Loucy (cell line): ENCODE data around the gene POU2F1.

ENCODE experiments used
- H2AFZ ChIP-seq: fragments of 200-600 bp; sonication (generic); 2 replicates; pipeline ENCODE4 v1.6.0; 2016; ENCODE audit warnings: antibody characterized with exemption, mild to moderate bottlenecking, low read length, moderate library complexity
- H3F3A ChIP-seq: fragments of 200-600 bp; 2 replicates; pipeline ENCODE4 v1.6.0; 2016; ENCODE audit warnings: antibody characterized with exemption, low read depth, mild to moderate bottlenecking
- H3K27me3 ChIP-seq: fragments of 200-600 bp; sonication (generic); 2 replicates; pipeline ENCODE4 v1.6.1; 2014; ENCODE audit warnings: low read length, mild to moderate bottlenecking; ENCODE audit not compliant: insufficient read depth, poor library complexity, severe bottlenecking
- H3K36me3 ChIP-seq: fragments of 200-600 bp; sonication (generic); 2 replicates; pipeline ENCODE4 v1.6.1; 2016; ENCODE audit warnings: low read length; ENCODE audit not compliant: insufficient read depth
- H3K4me1 ChIP-seq: fragments of 200-600 bp; sonication (generic); 2 replicates; pipeline ENCODE4 v1.5.1; 2014; ENCODE audit warnings: low read length, mild to moderate bottlenecking; ENCODE audit not compliant: insufficient read depth, poor library complexity, severe bottlenecking
- H3K4me2 ChIP-seq: fragments of 200-600 bp; sonication (generic); 2 replicates; pipeline ENCODE4 v1.6.0; 2014; ENCODE audit warnings: antibody characterized with exemption, low read length, low read depth, mild to moderate bottlenecking; ENCODE audit not compliant: poor library complexity, severe bottlenecking
- H3K4me3 ChIP-seq: fragments of 200-600 bp; sonication (generic); 2 replicates; pipeline ENCODE4 v1.5.1; 2014; ENCODE audit warnings: low read length, mild to moderate bottlenecking, mixed read lengths; ENCODE audit not compliant: poor library complexity, severe bottlenecking
- H3K79me2 ChIP-seq: fragments of 200-600 bp; sonication (generic); 2 replicates; pipeline ENCODE4 v1.6.1; 2014; ENCODE audit warnings: low read length; ENCODE audit not compliant: insufficient read depth
- H3K9ac ChIP-seq: fragments of 200-600 bp; sonication (generic); 2 replicates; pipeline ENCODE4 v1.6.0; 2014; ENCODE audit warnings: mild to moderate bottlenecking, low read depth, low read length, moderate library complexity; ENCODE audit not compliant: poor library complexity, severe bottlenecking
- H3K9me2 ChIP-seq: fragments of 200-600 bp; sonication (generic); replicated peaks from 2 replicates; pipeline ENCODE4 v1.6.1; 2016; ENCODE audit warnings: low read depth, low read length, mixed read lengths
- H3K9me3 ChIP-seq: fragments of 200-600 bp; sonication (generic); 2 replicates; pipeline ENCODE4 v1.6.1; 2014; ENCODE audit warnings: mild to moderate bottlenecking, antibody characterized with exemption, low read length, low read depth; ENCODE audit not compliant: insufficient read depth
- H4K20me1 ChIP-seq: fragments of 200-600 bp; sonication (generic); 2 replicates; pipeline ENCODE4 v1.6.0; 2014; ENCODE audit warnings: antibody characterized with exemption, low read length, mild to moderate bottlenecking; ENCODE audit not compliant: insufficient read depth, poor library complexity, severe bottlenecking
- CTCF ChIP-seq: fragments of 200-600 bp; sonication (generic); conservative IDR thresholded peaks from 2 replicates; pipeline ENCODE4 v1.5.1; 2014; ENCODE audit warnings: mild to moderate bottlenecking, antibody characterized with exemption, low read length
- EZH2phosphoT487 ChIP-seq: fragments of 200-600 bp; IDR thresholded peaks from 2 replicates; pipeline ENCODE4 v1.6.1; 2018; ENCODE audit warnings: antibody characterized with exemption, mild to moderate bottlenecking, moderate library complexity, borderline replicate concordance

Gene POU2F1

GRCh38 chr1:167425482-167425881, 204.8 kb downstream of the POU2F1 start:
- no peaks in the 10 kb centered on the region for H4K20me1 ChIP-seq
- no peaks in the 10 kb centered on the region for H3K27me3 ChIP-seq
- H3K36me3 ChIP-seq, result peaks cover 25% of the 10 kb centered on the region; the same call in 1 of the 2 replicates
- no peaks in the 10 kb centered on the region for H3K4me1 ChIP-seq
- no peaks in the 10 kb centered on the region for H3F3A ChIP-seq
- H3K9me3 ChIP-seq, result no peaks in the 10 kb centered on the region
- H2AFZ ChIP-seq, result no peak overlapping the region
- no peak overlapping the region for H3K4me3 ChIP-seq
- H3K4me2 ChIP-seq, result no peak overlapping the region
- TF ChIP-seq CTCF (no peak), EZH2phosphoT487 (no peak)
- no peaks in the 10 kb centered on the region for H3K9me2 ChIP-seq
- no peak overlapping the region for H3K9ac ChIP-seq
- H3K79me2 ChIP-seq, result no peaks in the 10 kb centered on the region

- Histone ChIP-seq H3K79me2 (no peaks in the 10 kb centered on the region), H3F3A (no peaks in the 10 kb centered on the region), H3K4me2 (no peak overlapping the region), H3K9me3 (no peaks in the 10 kb centered on the region), H3K27me3 (no peaks in the 10 kb centered on the region), H3K4me3 (no peak overlapping the region), H3K9me2 (no peaks in the 10 kb centered on the region), H4K20me1 (no peaks in the 10 kb centered on the region), H3K4me1 (no peaks in the 10 kb centered on the region), H2AFZ (no peak overlapping the region), H3K9ac (no peak overlapping the region), H3K36me3 (peaks cover 37% of the 10 kb centered on the region; the same call in 1 of the 2 replicates)
- TF ChIP-seq EZH2phosphoT487 (no peak), CTCF (no peak)
Measured at GRCh38 chr1:167426716-167427115, 206.0 kb downstream of the POU2F1 start.

GRCh38 chr1:167427848-167428247, 207.2 kb downstream of the POU2F1 start:
- Histone ChIP-seq H3K4me3 (no peak overlapping the region), H3K9ac (no peak overlapping the region), H3K36me3 (peaks cover 38% of the 10 kb centered on the region; the same call in 1 of the 2 replicates), H3F3A (no peaks in the 10 kb centered on the region), H3K9me2 (no peaks in the 10 kb centered on the region), H3K4me2 (no peak overlapping the region), H4K20me1 (no peaks in the 10 kb centered on the region), H3K9me3 (no peaks in the 10 kb centered on the region), H3K79me2 (no peaks in the 10 kb centered on the region), H2AFZ (no peak overlapping the region), H3K27me3 (no peaks in the 10 kb centered on the region), H3K4me1 (no peaks in the 10 kb centered on the region)
- TF ChIP-seq EZH2phosphoT487 (no peak), CTCF (no peak)
